H9 (cell line): Measurements from ENCODE around the gene ZNF678. TPM values are rescaled to one million over a fixed set of nuclear protein-coding genes. Genes with fewer than 3 reads are reported as not detected.
"Not testable (repeated sequence)": the region's sequence is repeated elsewhere in the genome, so short reads cannot be mapped to it uniquely, and the experiment has no call there.

Experiments
- DNase-seq: peaks from one replicate; pipeline ENCODE4 v3.0.0-alpha.2; 2017
- H2AFZ ChIP-seq: one replicate; pipeline ENCODE4 v1.6.1; 2013; ENCODE audit warnings: mild to moderate bottlenecking, low read length, control low read depth, moderate library complexity
- H2AK5ac ChIP-seq: 2 replicates; pipeline ENCODE4 v1.6.1; 2013; ENCODE audit warnings: low read length, control low read depth, mixed read lengths; ENCODE audit not compliant: insufficient read length
- H2BK120ac ChIP-seq: one replicate; pipeline ENCODE4 v1.6.1; 2013; ENCODE audit warnings: low read depth, mild to moderate bottlenecking, low read length, control low read depth, inconsistent platforms; ENCODE audit not compliant: poor library complexity, severe bottlenecking
- H2BK12ac ChIP-seq: 2 replicates; pipeline ENCODE4 v1.6.1; 2013; ENCODE audit warnings: low read length, control low read depth, mixed read lengths, low read depth; ENCODE audit not compliant: insufficient read length
- H2BK15ac ChIP-seq: 2 replicates; pipeline ENCODE4 v1.6.1; 2013; ENCODE audit warnings: low read depth, low read length, control low read depth
- H2BK20ac ChIP-seq: one replicate; pipeline ENCODE4 v1.6.1; 2013; ENCODE audit warnings: low read depth, mild to moderate bottlenecking, low read length, control low read depth, inconsistent platforms; ENCODE audit not compliant: poor library complexity, severe bottlenecking
- H2BK5ac ChIP-seq: 2 replicates; pipeline ENCODE4 v1.6.1; 2013; ENCODE audit warnings: low read length, control low read depth, mixed read lengths; ENCODE audit not compliant: insufficient read length
- H3K14ac ChIP-seq: 2 replicates; pipeline ENCODE4 v1.6.1; 2013; ENCODE audit warnings: low read length, control low read depth; ENCODE audit not compliant: insufficient read depth
- H3K18ac ChIP-seq: 2 replicates; pipeline ENCODE4 v1.6.1; 2013; ENCODE audit warnings: low read depth, mild to moderate bottlenecking, mixed read lengths, low read length, control low read depth; ENCODE audit not compliant: insufficient read length
- H3K23ac ChIP-seq: 2 replicates; pipeline ENCODE4 v1.6.1; 2013; ENCODE audit warnings: low read length, control low read depth, mixed read lengths, low read depth; ENCODE audit not compliant: insufficient read length
- H3K23me2 ChIP-seq: 2 replicates; pipeline ENCODE4 v1.6.1; 2013; ENCODE audit warnings: low read depth, mild to moderate bottlenecking, mixed read lengths, low read length, control low read depth; ENCODE audit not compliant: insufficient read length, poor library complexity, severe bottlenecking
- H3K27ac ChIP-seq: 2 replicates; pipeline ENCODE4 v1.5.1; 2013; ENCODE audit warnings: low read length, control low read depth, mixed read lengths, low read depth; ENCODE audit not compliant: insufficient read length
- H3K27me3 ChIP-seq: 2 replicates; pipeline ENCODE4 v1.6.1; 2013; ENCODE audit warnings: low read length, control low read depth, inconsistent platforms; ENCODE audit not compliant: insufficient read depth
- H3K4ac ChIP-seq: 2 replicates; pipeline ENCODE4 v1.6.1; 2013; ENCODE audit warnings: low read depth, mild to moderate bottlenecking, control low read depth, inconsistent platforms, low read length, moderate library complexity
- H3K4me1 ChIP-seq: 2 replicates; pipeline ENCODE4 v1.6.1; 2013; ENCODE audit warnings: low read length, control low read depth, inconsistent platforms; ENCODE audit not compliant: insufficient read depth
- H3K4me2 ChIP-seq: 2 replicates; pipeline ENCODE4 v1.6.1; 2013; ENCODE audit warnings: low read length, control low read depth, mixed read lengths; ENCODE audit not compliant: insufficient read length, insufficient read depth
- H3K56ac ChIP-seq: 2 replicates; pipeline ENCODE4 v1.6.1; 2013; ENCODE audit warnings: low read depth, mild to moderate bottlenecking, mixed read lengths, low read length, control low read depth; ENCODE audit not compliant: insufficient read length
- H3K79me1 ChIP-seq: 2 replicates; pipeline ENCODE4 v1.6.1; 2013; ENCODE audit warnings: low read depth, mild to moderate bottlenecking, moderate library complexity, low read length, control low read depth, inconsistent platforms; ENCODE audit not compliant: insufficient read depth, poor library complexity, severe bottlenecking
- H3K79me2 ChIP-seq: 2 replicates; pipeline ENCODE4 v1.6.1; 2013; ENCODE audit warnings: low read length, control low read depth, inconsistent platforms; ENCODE audit not compliant: insufficient read depth
- H3K9ac ChIP-seq: 2 replicates; pipeline ENCODE4 v1.6.1; 2013; ENCODE audit warnings: low read length, control low read depth, mixed read lengths; ENCODE audit not compliant: insufficient read length; ENCODE audit errors: extremely low read depth
- H3K9me3 ChIP-seq: one replicate; pipeline ENCODE4 v1.6.1; 2013; ENCODE audit warnings: low read depth, low read length, inconsistent platforms; ENCODE audit not compliant: control insufficient read depth
- H3T11ph ChIP-seq: one replicate; pipeline ENCODE4 v1.6.1; 2013; ENCODE audit warnings: mild to moderate bottlenecking, low read length, control low read depth, inconsistent platforms
- H4K20me1 ChIP-seq: one replicate; pipeline ENCODE4 v1.6.1; 2013; ENCODE audit not compliant: control insufficient read depth, insufficient read length, insufficient read depth
- H4K5ac ChIP-seq: 2 replicates; pipeline ENCODE4 v1.6.1; 2013; ENCODE audit warnings: low read depth, mild to moderate bottlenecking, mixed read lengths, low read length, control low read depth; ENCODE audit not compliant: insufficient read length
- H4K8ac ChIP-seq: replicated peaks from 2 replicates; pipeline ENCODE4 v1.6.1; 2013; ENCODE audit warnings: low read length, control low read depth, mixed read lengths, low read depth; ENCODE audit not compliant: insufficient read length
- H4K91ac ChIP-seq: 2 replicates; pipeline ENCODE4 v1.6.1; 2013; ENCODE audit warnings: low read depth, mild to moderate bottlenecking, moderate library complexity, mixed read lengths, low read length, control low read depth; ENCODE audit not compliant: insufficient read length
- H3K27ac Mint-ChIP-seq, 3 experiments: 2 replicates in 2 of 3; 3 replicates in 1 of 3; pipeline ENCODE4 v1.8.0; 2020 to 2021; ENCODE audit warnings: mixed read lengths in 3 of 3, mild to moderate bottlenecking in 1 of 3, moderate library complexity in 1 of 3
- H3K27me3 Mint-ChIP-seq: 2 replicates; pipeline ENCODE4 v1.8.0; 2021; ENCODE audit warnings: low read depth, mild to moderate bottlenecking, moderate library complexity, mixed read lengths
- H3K36me3 Mint-ChIP-seq, 3 experiments: 2 replicates in 2 of 3; 3 replicates in 1 of 3; pipeline ENCODE4 v1.8.0; 2020 to 2021; ENCODE audit warnings: low read depth in 3 of 3, mixed read lengths in 3 of 3; ENCODE audit not compliant: insufficient read depth in 1 of 3
- H3K4me1 Mint-ChIP-seq, 2 experiments: 2 replicates each; pipeline ENCODE4 v1.8.0; 2020; ENCODE audit warnings: mixed read lengths in 2 of 2
- H3K4me3 Mint-ChIP-seq, 2 experiments: 2 replicates in 1 of 2; 3 replicates in 1 of 2; pipeline ENCODE4 v1.8.0; 2020 to 2021; ENCODE audit warnings: mild to moderate bottlenecking in 2 of 2, mixed read lengths in 2 of 2, moderate library complexity in 1 of 2
- H3K9me3 Mint-ChIP-seq, 2 experiments: 2 replicates in 1 of 2; 3 replicates in 1 of 2; pipeline ENCODE4 v1.8.0; 2020; ENCODE audit warnings: mild to moderate bottlenecking in 2 of 2, mixed read lengths in 2 of 2, moderate library complexity in 1 of 2
- CTCF ChIP-seq: fragments of 200-600 bp; sonication (generic); conservative IDR thresholded peaks from 3 replicates; pipeline ENCODE4 v1.8.0; 2021; ENCODE audit warnings: antibody characterized with exemption, mild to moderate bottlenecking
- WGBS: extraction: QIAGEN DNeasy Blood & Tissue Kit; methylation state at CpG from one replicate; pipeline ENCODE4 v1.1.7; 2013; ENCODE audit warnings: missing lambda C conversion rate, low lambda C conversion rate, mixed read lengths; ENCODE audit not compliant: insufficient read length; ENCODE audit errors: extremely low coverage; 5-methylcytosine and 5-hydroxymethylcytosine counted together
- total RNA-seq: library from RNA; stranded (reverse); gene quantifications from 2 replicates; pipeline ENCODE4 v1.2.1, GENCODE V29; 2021

The ZNF678 gene
- total RNA-seq, 1 experiment from 2014 or later: 25.3 TPM

- Histone ChIP-seq H2BK5ac (no peak overlapping the region), H3K23ac (no peak overlapping the region), H2BK20ac (no peak overlapping the region), H3K27ac (no peak overlapping the region), H2BK15ac (no peak overlapping the region), H4K8ac (no peak overlapping the region), H3K14ac (no peak overlapping the region), H3K4ac (no peak overlapping the region), H3K56ac (no peak overlapping the region), H3K27me3 (no peaks in the 10 kb centered on the region), H2AK5ac (no peak overlapping the region), H2BK12ac (no peak overlapping the region), H3K79me1 (no peaks in the 10 kb centered on the region), H2BK120ac (no peak overlapping the region), H3T11ph (no peak overlapping the region), H3K79me2 (no peaks in the 10 kb centered on the region), H2AFZ (no peak overlapping the region), H3K4me1 (no peaks in the 10 kb centered on the region), H4K20me1 (no peaks in the 10 kb centered on the region), H3K4me2 (no peak overlapping the region), H3K18ac (no peak overlapping the region), H4K91ac (no peak overlapping the region), H3K23me2 (no peaks in the 10 kb centered on the region), H4K5ac (no peak overlapping the region), H3K9ac (no peak overlapping the region), H3K9me3 (peaks cover 41% of the 10 kb centered on the region)
- Mint-ChIP-seq H3K4me3 (no peak overlapping the region), H3K4me1 (no peaks in the 10 kb centered on the region), H3K9me3 (peaks cover 69 to 70% of the 10 kb centered on the region in 2 experiments), H3K27me3 (peaks cover 10% of the 10 kb centered on the region), H3K36me3 (peaks cover 3 to 17% (median 4%) of the 10 kb centered on the region in 3 experiments; a peak in 5 of 7 replicates), H3K27ac (no peak overlapping the region)
- WGBS: no CpG with 5 or more reads among the region's 3 CpGs
- no peak for DNase-seq
- TF ChIP-seq CTCF: no peak
Observed at GRCh38 chr1:227697321-227697864, 134.0 kb downstream of the ZNF678 start.

DNA sequence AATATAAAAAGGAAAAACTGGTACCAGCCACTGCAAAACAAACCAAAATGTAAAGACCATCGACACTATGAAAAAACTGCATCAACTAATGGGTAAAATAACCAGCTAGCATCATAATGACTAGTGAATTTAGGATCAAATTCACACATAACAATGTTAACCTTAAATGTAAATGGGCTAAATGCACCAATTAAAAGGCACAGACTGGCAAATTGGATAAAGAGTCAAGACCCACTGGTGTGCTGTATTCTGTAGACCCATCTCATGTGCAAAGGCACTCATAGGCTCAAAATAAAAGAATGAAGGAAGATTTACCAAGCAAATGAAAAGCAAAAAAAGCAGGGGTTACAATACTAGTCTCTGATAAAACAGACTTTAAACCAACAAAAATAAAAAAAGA lies 138.3 kb downstream of the ZNF678 start:
- not testable (repeated sequence) for H4K20me1 ChIP-seq, H3K4ac ChIP-seq, H2BK120ac ChIP-seq, H3K14ac ChIP-seq, H2BK15ac ChIP-seq, H4K5ac ChIP-seq, H2BK12ac ChIP-seq, H2BK5ac ChIP-seq, H3K4me1 Mint-ChIP-seq, H3K56ac ChIP-seq, H3K79me1 ChIP-seq, H3K27me3 ChIP-seq, H3K4me1 ChIP-seq, H3K23ac ChIP-seq, H2AFZ ChIP-seq, H4K91ac ChIP-seq, H3K4me3 Mint-ChIP-seq, H3K27ac Mint-ChIP-seq, H4K8ac ChIP-seq, H3K23me2 ChIP-seq, H2BK20ac ChIP-seq, DNase-seq, H3K79me2 ChIP-seq, H3K9ac ChIP-seq, H3K4me2 ChIP-seq, H3K27ac ChIP-seq, H3K18ac ChIP-seq, H2AK5ac ChIP-seq, H3T11ph ChIP-seq
- peaks cover 3 to 16% (median 6%) of the 10 kb centered on the region in 3 experiments; a peak in 4 of 7 replicates for H3K36me3 Mint-ChIP-seq
- peaks cover 70% of the 10 kb centered on the region in 2 experiments for H3K9me3 Mint-ChIP-seq
- H3K9me3 ChIP-seq: peaks cover 13% of the 10 kb centered on the region
- no CpG with 5 or more reads among the region's 1 CpG for WGBS
- peaks cover 12% of the 10 kb centered on the region for H3K27me3 Mint-ChIP-seq
